HCT116 (cell line): Measurements from ENCODE around the gene BMP5. TPM values are rescaled to one million over a fixed set of nuclear protein-coding genes. Genes with fewer than 3 reads are reported as not detected.

Experiments used
- ATAC-seq: fragments of 200-7000 bp; cut with Tn5 transposase; 2 replicates; pipeline ENCODE4 v1.9.1; 2020; ENCODE audit warnings: mild to moderate bottlenecking, moderate library complexity
- BruUV-seq: library from RNA; stranded (reverse); fragments of 400-500 nt; replicated peaks from 2 replicates; lab custom pipeline; 2021; lab: Mats Ljungman, UMichigan
- CTCF ChIA-PET: fragments of 300-600 bp; sonication (Branson Sonifier 250); formaldehyde crosslinking; loops from one replicate; lab custom pipeline; 2021; ENCODE audit warnings: antibody characterized with exemption; lab: Charles Lee
- POLR2A ChIA-PET: fragments of 300-600, 350-600 bp; sonication (Branson Sonifier 250); formaldehyde crosslinking; loops from one replicate; lab custom pipeline; 2021; ENCODE audit warnings: antibody characterized with exemption; lab: Charles Lee
- RAD21 ChIA-PET, 2 experiments: fragments of 300-600 bp; sonication (Branson Sonifier 250); formaldehyde crosslinking; loops; one replicate each; lab custom pipeline; 2023; ENCODE audit warnings: low total read pairs in 2 of 2; ENCODE audit not compliant: uncharacterized antibody in 2 of 2, unreplicated experiment in 2 of 2, low non-redundant PET in 1 of 2; lab: Charles Lee
- DNase-seq: peaks from one replicate; pipeline ENCODE4 v3.0.0-alpha.2; 2010; ENCODE audit warnings: low read depth, low spot score
- H2AFZ ChIP-seq: fragments of 200-600 bp; shearing (Covaris generic), sonication (generic); 2 replicates; pipeline ENCODE4 v1.6.1; 2017; ENCODE audit warnings: low read depth, mixed run types, mixed read lengths, antibody characterized with exemption, low read length; ENCODE audit not compliant: poor library complexity, severe bottlenecking
- H3K27ac ChIP-seq: 2 replicates; pipeline ENCODE4 v1.5.1; 2012; ENCODE audit warnings: low read depth, low read length
- H3K27me3 ChIP-seq: fragments of 200-600 bp; sonication (generic); 2 replicates; pipeline ENCODE4 v1.6.1; 2016; ENCODE audit warnings: mixed run types, low read length, mixed read lengths; ENCODE audit not compliant: insufficient read depth
- H3K36me3 ChIP-seq, 2 experiments: fragments of 200-500 bp in 1 of 2; fragments of 200-600 bp in 1 of 2; sonication (Bioruptor generic) in 1 of 2; sonication (generic) in 1 of 2; 2 replicates each; pipeline versions ENCODE4 v1.5.1 to v1.6.1; 2014 to 2016; ENCODE audit warnings: low read length in 2 of 2, inconsistent platforms in 1 of 2, mixed read lengths in 1 of 2, mixed run types in 1 of 2; ENCODE audit not compliant: insufficient read depth in 2 of 2, control insufficient read depth in 1 of 2
- H3K4me1 ChIP-seq, 2 experiments: fragments of 200-600 bp in 1 of 2; sonication (generic) in 1 of 2; 2 replicates each; pipeline versions ENCODE4 v1.5.1 to v1.6.1; 2012 to 2017; ENCODE audit warnings: low read length in 2 of 2, inconsistent platforms in 1 of 2, mild to moderate bottlenecking in 1 of 2, mixed read lengths in 1 of 2, mixed run types in 1 of 2, moderate library complexity in 1 of 2; ENCODE audit not compliant: insufficient read depth in 2 of 2, control insufficient read depth in 1 of 2
- H3K4me2 ChIP-seq: fragments of 200-600 bp; sonication (generic); 2 replicates; pipeline ENCODE4 v1.6.1; 2017; ENCODE audit warnings: mixed run types, low read length, mixed read lengths
- H3K4me3 ChIP-seq, 2 experiments: fragments of 200-600 bp in 1 of 2; sonication (generic) in 1 of 2; replicated peaks in 1 of 2; 2 replicates each; pipeline ENCODE4 v1.5.1; 2011 to 2016; ENCODE audit warnings: low read length in 2 of 2, control low read depth in 1 of 2, low read depth in 1 of 2, mild to moderate bottlenecking in 1 of 2, mixed read lengths in 1 of 2, mixed run types in 1 of 2
- H3K79me2 ChIP-seq: fragments of 200-600 bp; sonication (generic); 2 replicates; pipeline ENCODE4 v1.6.1; 2017; ENCODE audit warnings: mild to moderate bottlenecking, mixed run types, low read length, moderate library complexity, mixed read lengths; ENCODE audit not compliant: insufficient read depth
- H3K9ac ChIP-seq: fragments of 200-600 bp; sonication (generic); 2 replicates; pipeline ENCODE4 v1.6.1; 2016; ENCODE audit warnings: low read length, mixed read lengths
- H3K9me2 ChIP-seq: fragments of 200-600 bp; sonication (generic), shearing (Covaris generic); 2 replicates; pipeline ENCODE4 v1.6.1; 2017; ENCODE audit warnings: mixed run types, mild to moderate bottlenecking, moderate library complexity; ENCODE audit not compliant: insufficient read depth
- H3K9me3 ChIP-seq, 2 experiments: fragments of 200-500 bp in 1 of 2; fragments of 200-600 bp in 1 of 2; sonication (Bioruptor generic) in 1 of 2; sonication (generic) in 1 of 2; 2 replicates each; pipeline ENCODE4 v1.6.1; 2014 to 2017; ENCODE audit warnings: low read length in 2 of 2, mixed read lengths in 2 of 2, inconsistent platforms in 1 of 2, low read depth in 1 of 2, mild to moderate bottlenecking in 1 of 2, mixed run types in 1 of 2, moderate library complexity in 1 of 2; ENCODE audit not compliant: control insufficient read depth in 1 of 2, insufficient read depth in 1 of 2
- H4K20me1 ChIP-seq: fragments of 200-600 bp; sonication (generic), shearing (Covaris generic); 2 replicates; pipeline ENCODE4 v1.6.1; 2017; ENCODE audit warnings: mixed run types, mild to moderate bottlenecking, moderate library complexity; ENCODE audit not compliant: insufficient read depth
- EGR1 ChIP-seq: IDR thresholded peaks from 2 replicates; pipeline ENCODE4 v1.6.1; 2012; ENCODE audit warnings: low read depth
- ELF1 ChIP-seq: IDR thresholded peaks from 2 replicates; pipeline ENCODE4 v1.6.1; 2012; ENCODE audit warnings: low read depth, borderline replicate concordance
- JUND ChIP-seq: IDR thresholded peaks from 2 replicates; pipeline ENCODE4 v1.6.1; 2012
- POLR2A ChIP-seq: IDR thresholded peaks from 2 replicates; pipeline ENCODE4 v1.7.0; 2011; ENCODE audit warnings: borderline replicate concordance; ENCODE audit not compliant: insufficient read depth, insufficient read length; ENCODE audit errors: extremely low read depth
- POLR2AphosphoS5 ChIP-seq: IDR thresholded peaks from 2 replicates; pipeline ENCODE4 v1.6.1; 2011; ENCODE audit warnings: mild to moderate bottlenecking, low read depth, low read length, moderate library complexity
- SRF ChIP-seq: IDR thresholded peaks from 2 replicates; pipeline ENCODE4 v1.6.1; 2012; ENCODE audit warnings: low read depth
- TCF7L2 ChIP-seq: IDR thresholded peaks from 2 replicates; pipeline ENCODE4 v1.7.0; 2011; ENCODE audit warnings: borderline replicate concordance, inconsistent platforms; ENCODE audit not compliant: insufficient read depth, insufficient read length; ENCODE audit errors: extremely low read depth
- ZFX ChIP-seq: fragments of 450-650 bp; IDR thresholded peaks from 2 replicates; pipeline ENCODE4 v1.6.1; 2017
- intact Hi-C: fragments of 100-400 bp; cut with micrococcal nuclease; formaldehyde crosslinking; loops from 2 replicates; pipeline ENCODE4 v1.10.0; 2022
- total RNA-seq: library from RNA; stranded (reverse); gene quantifications from one replicate; pipeline ENCODE4 v1.2.1, GENCODE V29; 2021; ENCODE audit not compliant: unreplicated experiment
- TF ChIP-seq, protein P1 (sequence below), 3 experiments: fragments of 200-600 bp in 1 of 3; sonication (generic) in 1 of 3; IDR thresholded peaks in 2 of 3; conservative IDR thresholded peaks in 1 of 3; 2 replicates each; pipeline ENCODE4 v1.5.1; 2012 to 2017; ENCODE audit warnings: low read depth in 2 of 3, low read length in 2 of 3, antibody characterized with exemption in 1 of 3, borderline replicate concordance in 1 of 3, control low read depth in 1 of 3, mild to moderate bottlenecking in 1 of 3, mixed read lengths in 1 of 3, mixed run types in 1 of 3, moderate library complexity in 1 of 3; ENCODE audit not compliant: insufficient read depth in 1 of 3
- TF ChIP-seq, protein P2 (sequence below): IDR thresholded peaks from 2 replicates; pipeline ENCODE4 v1.6.1; 2012; ENCODE audit warnings: low read depth
- TF ChIP-seq, protein P3 (sequence below): IDR thresholded peaks from 2 replicates; pipeline ENCODE4 v1.6.1; 2012
- TF ChIP-seq, protein P4 (sequence below): IDR thresholded peaks from 2 replicates; pipeline ENCODE4 v1.6.1; 2012

Gene BMP5
- total RNA-seq, 1 experiment from 2014 or later, result not detected

DNA sequence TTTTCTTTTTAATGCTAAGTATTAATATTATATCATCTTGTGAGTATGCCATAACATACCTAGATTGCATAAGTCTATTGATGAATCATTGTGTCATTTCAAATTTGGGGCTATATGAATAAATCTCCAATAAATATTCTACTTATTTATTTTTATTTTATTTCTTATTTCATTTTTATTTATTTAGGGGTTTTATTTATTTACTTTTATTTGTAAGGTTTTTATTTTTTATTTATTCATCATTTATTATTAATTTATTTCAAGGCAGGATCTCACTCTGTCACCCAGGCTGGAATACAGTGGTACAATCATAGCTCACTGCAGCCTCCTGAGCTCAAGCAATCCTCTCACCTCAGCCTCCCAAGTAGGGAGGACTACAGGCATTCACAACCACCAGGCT, 36.3 kb downstream of the BMP5 start:
- Histone ChIP-seq H3K9me2 (no peaks in the 10 kb centered on the region), H3K27me3 (peaks cover 28% of the 10 kb centered on the region), H3K9me3 (no peaks in the 10 kb centered on the region), H2AFZ (no peak overlapping the region), H3K4me1 (no peaks in the 10 kb centered on the region), H3K36me3 (no peaks in the 10 kb centered on the region), H3K4me2 (no peak overlapping the region), H3K79me2 (no peaks in the 10 kb centered on the region), H3K9ac (no peak overlapping the region), H3K27ac (no peak overlapping the region), H4K20me1 (no peaks in the 10 kb centered on the region), H3K4me3 (no peak overlapping the region)
- BruUV-seq, result no TSS peak
- intact Hi-C loops, result no loop called here
- CTCF ChIA-PET, result no interaction called here
- ATAC-seq (no peak), DNase-seq (no peak)
- RAD21 ChIA-PET, result no interaction called here
- TF ChIP-seq JUND (no peak), POLR2AphosphoS5 (no peak), POLR2A (no peak), ZFX (no peak), ELF1 (no peak), EGR1 (no peak), TCF7L2 (no peak), SRF (no peak)
- TF ChIP-seq, protein P1, sequence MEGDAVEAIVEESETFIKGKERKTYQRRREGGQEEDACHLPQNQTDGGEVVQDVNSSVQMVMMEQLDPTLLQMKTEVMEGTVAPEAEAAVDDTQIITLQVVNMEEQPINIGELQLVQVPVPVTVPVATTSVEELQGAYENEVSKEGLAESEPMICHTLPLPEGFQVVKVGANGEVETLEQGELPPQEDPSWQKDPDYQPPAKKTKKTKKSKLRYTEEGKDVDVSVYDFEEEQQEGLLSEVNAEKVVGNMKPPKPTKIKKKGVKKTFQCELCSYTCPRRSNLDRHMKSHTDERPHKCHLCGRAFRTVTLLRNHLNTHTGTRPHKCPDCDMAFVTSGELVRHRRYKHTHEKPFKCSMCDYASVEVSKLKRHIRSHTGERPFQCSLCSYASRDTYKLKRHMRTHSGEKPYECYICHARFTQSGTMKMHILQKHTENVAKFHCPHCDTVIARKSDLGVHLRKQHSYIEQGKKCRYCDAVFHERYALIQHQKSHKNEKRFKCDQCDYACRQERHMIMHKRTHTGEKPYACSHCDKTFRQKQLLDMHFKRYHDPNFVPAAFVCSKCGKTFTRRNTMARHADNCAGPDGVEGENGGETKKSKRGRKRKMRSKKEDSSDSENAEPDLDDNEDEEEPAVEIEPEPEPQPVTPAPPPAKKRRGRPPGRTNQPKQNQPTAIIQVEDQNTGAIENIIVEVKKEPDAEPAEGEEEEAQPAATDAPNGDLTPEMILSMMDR (IDR thresholded peaks at IDR 0.05 in 2 of 3, conservative IDR thresholded peaks at IDR 0.05 in 1 of 3; ENCODE audit: borderline replicate concordance in 1 of 3, insufficient read depth in 1 of 3, low read depth in 2 of 3, low read length in 2 of 3), result no peak
- TF ChIP-seq, protein P2, sequence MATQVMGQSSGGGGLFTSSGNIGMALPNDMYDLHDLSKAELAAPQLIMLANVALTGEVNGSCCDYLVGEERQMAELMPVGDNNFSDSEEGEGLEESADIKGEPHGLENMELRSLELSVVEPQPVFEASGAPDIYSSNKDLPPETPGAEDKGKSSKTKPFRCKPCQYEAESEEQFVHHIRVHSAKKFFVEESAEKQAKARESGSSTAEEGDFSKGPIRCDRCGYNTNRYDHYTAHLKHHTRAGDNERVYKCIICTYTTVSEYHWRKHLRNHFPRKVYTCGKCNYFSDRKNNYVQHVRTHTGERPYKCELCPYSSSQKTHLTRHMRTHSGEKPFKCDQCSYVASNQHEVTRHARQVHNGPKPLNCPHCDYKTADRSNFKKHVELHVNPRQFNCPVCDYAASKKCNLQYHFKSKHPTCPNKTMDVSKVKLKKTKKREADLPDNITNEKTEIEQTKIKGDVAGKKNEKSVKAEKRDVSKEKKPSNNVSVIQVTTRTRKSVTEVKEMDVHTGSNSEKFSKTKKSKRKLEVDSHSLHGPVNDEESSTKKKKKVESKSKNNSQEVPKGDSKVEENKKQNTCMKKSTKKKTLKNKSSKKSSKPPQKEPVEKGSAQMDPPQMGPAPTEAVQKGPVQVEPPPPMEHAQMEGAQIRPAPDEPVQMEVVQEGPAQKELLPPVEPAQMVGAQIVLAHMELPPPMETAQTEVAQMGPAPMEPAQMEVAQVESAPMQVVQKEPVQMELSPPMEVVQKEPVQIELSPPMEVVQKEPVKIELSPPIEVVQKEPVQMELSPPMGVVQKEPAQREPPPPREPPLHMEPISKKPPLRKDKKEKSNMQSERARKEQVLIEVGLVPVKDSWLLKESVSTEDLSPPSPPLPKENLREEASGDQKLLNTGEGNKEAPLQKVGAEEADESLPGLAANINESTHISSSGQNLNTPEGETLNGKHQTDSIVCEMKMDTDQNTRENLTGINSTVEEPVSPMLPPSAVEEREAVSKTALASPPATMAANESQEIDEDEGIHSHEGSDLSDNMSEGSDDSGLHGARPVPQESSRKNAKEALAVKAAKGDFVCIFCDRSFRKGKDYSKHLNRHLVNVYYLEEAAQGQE, result no peak
- TF ChIP-seq, protein P3, sequence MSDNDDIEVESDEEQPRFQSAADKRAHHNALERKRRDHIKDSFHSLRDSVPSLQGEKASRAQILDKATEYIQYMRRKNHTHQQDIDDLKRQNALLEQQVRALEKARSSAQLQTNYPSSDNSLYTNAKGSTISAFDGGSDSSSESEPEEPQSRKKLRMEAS, result no peak
- TF ChIP-seq, protein P4, sequence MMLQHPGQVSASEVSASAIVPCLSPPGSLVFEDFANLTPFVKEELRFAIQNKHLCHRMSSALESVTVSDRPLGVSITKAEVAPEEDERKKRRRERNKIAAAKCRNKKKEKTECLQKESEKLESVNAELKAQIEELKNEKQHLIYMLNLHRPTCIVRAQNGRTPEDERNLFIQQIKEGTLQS, result no peak
- POLR2A ChIA-PET, result interaction anchor here (1.1 kb wide), 1 partner anchor 12 kb away, joined by 3 read pairs; no protein-coding TSS in a partner anchor
